GM19240 (cell line): ENCODE measurements around the gene ZNF467.

Source experiments
- DNase-seq: peaks from one replicate; pipeline ENCODE4 v3.0.0; 2011; ENCODE audit warnings: low spot score; ENCODE audit not compliant: insufficient read length

Gene ZNF467

DNA sequence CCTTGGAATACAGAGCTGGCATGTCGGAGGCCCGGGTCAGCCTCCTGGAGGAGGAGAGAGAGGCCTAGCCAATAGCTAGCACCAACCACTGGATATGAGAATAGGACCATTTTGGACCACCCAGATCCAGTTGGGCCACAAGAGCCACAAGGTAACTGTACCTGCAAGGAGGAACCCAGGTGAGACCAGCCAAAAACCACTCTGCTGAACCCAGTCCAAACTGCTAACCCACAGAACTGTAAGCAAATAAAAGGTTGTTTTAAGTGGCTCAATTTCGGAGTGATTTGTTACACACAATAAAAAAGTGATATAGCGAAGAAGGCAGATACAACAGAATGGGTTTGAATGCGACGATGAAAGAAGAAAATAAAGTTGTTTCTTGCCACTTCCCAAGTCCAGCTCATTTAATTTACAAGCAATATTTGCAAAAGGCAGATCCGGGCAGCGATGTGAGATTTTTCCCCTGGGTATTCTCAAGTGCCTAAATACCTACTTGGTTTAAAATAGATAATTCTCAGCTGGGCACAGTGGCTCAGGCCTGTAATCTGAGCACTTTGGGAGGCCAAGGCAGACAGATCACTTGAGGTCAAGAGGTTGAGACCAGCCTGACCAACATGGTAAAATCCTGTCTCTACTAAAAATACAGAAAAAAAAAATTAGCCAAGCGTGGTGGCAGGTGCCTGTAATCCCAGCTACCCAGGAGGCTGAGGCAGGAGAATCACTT, 23.1 kb downstream of the ZNF467 start:
- no peak for DNase-seq

DNA sequence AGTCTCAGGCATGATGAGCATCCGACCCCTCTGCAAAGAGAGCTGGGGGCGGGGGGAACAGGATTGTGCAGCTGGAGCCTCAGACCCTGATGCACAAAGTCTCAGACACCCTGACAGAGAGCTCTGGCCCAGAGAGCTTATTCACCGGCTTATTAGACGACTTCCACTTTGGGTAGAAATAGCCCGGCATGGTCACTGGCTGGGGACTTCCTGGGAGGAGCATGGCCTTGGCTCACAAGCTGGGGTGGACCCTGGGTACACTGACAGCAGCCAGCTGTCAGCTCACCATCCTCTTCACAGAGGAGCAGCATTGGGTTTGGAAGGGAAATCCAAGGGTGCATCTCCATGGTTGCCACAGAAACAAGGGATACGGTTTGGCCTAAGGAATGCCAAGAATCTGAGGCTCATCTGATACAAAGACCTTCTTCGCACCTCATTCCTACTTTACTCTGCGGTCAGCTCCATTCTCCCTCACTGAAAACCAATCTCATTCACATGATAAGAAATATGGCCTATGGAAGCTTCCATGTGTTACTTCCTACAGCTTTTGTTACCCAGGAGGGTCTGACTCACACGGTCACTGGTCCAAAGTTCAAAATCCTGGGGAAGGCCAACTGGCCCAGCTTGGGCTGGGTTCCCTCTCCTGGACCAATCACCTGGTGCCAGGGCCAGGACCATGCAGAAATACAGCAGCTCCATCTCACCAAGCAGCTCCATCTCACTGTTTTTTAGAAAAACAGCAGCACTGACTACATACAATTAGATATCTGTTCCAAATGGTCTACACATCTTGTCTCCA, 25.1 kb downstream of the ZNF467 start:
- no peak for DNase-seq

DNA sequence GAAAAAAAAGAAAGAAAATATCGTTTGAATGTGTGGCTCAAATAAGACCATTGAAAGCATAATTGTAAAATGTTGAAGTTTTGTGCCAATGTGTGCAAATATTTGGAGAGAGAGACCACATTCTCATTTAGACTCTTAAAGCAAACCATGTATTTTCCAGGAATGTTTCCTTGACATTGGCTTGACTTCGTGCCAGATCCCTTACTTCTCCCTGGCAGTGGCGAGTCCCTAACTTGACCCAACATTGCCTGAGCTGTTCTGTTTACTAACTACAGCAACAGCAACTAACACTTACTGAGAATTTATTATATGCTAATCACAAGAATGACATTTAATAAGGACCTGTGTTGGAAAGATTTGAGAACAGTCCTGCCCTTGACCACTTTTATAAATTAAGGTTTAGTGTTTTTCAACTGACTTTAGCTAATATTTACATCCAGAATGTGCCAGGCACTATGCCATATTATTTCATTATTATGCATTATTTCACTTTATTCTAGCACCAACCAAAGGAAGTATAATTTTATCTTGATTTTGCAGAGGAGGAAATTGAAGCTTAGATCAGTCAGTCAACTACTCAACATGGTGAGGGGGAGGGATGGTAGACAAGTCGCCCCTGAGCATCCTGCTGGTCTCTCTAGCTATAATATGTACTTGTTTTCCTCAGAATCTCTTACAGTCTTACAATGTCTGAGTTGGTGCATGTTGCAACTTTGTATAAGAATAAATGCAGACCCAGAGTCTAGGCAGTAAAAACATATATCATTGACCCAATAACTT, 29.7 kb downstream of the ZNF467 start:
- DNase-seq = no peak

DNA sequence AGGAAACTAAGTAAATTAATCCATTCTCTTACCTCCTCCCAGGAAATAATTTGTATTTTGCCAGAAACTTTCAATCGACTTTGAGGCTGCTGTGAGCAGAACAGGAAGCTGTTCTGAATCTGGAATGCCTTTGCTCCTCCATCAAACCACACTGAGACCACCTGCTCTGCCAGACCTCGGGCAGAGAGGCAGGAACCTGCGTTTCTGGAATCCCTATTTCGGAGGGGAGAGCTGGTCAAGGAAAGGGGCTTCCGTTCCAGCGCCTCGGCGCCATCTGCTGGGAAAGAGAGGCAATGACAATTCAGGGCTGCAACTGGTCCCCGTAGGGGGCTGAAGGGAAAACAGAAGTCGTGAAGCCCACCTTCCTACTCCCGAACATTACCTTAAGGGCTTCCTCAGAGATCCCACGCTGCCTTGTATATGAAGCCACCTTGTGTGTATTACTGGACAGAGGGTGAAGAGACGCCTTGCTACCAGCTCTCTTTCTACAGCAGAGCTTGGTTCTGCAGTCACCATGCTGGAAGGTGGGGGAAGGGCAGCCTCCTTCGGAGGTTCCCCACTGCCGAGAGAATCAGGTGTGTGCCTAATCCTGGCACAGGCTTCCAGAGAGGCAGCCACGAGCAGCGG, 31.2 kb downstream of the ZNF467 start:
- peak; percentile 85 for DNase-seq

DNA sequence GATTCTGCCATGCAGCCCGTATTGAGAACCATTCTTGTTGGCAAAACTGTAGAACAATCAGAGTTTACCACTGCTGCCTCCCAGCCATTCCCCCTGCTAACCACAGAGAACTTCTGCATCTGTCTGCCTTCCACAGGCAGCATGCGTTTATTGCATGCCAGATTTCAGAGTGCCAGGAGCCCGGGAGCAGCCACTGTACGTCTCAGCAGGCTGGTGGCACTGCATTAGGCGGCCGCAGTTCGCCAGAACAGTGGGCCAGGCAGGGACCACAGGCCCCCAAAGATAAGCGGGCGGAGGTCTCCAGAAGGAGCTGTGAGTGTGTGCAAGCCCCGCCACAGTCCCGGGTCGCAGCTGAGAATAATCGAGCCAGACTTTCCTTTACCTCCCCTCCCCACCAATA, 31.8 kb downstream of the ZNF467 start:
- no peak for DNase-seq

DNA sequence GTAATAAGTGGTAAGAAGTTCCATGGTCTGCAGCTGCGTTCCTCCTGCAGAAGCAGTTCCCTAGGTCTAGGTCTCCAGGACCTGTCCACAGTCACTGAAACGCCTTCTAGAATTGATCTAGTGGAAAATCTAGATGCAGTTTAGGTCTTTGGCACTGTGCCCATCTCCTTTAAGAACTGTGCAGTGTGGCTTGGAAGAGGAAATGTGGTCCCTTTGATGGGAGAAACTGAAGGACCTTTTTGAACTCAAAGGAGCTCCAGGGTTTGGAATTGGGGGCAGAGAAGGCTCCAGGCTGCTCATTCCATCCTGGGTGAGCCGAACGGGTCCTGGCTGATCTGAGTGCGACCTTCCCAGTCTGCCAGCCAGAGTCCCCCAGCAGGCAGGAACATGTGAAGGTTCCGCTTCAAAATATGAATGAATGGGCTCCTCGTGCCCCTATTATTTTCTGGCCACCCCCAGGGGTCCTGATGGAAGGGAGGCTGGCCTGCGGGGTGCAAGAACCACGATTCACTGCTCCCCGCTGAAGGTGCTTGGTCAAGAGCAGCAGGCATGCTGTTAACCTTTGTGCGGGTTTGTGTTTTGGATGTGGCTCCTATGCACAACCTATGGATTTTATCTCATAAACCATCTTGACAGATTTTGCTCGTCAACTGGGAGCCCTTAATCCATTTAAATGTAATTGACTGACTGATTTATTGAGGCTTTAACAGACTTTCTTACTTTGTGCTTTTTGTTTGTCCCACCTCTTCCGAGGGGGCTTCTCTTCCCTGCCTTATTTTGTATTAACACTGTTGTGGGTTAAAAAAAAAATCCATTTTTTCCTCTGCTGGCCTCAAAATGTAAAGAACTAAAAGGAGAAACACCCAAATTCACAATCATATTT, 36.7 kb downstream of the ZNF467 start:
- DNase-seq = no peak

DNA sequence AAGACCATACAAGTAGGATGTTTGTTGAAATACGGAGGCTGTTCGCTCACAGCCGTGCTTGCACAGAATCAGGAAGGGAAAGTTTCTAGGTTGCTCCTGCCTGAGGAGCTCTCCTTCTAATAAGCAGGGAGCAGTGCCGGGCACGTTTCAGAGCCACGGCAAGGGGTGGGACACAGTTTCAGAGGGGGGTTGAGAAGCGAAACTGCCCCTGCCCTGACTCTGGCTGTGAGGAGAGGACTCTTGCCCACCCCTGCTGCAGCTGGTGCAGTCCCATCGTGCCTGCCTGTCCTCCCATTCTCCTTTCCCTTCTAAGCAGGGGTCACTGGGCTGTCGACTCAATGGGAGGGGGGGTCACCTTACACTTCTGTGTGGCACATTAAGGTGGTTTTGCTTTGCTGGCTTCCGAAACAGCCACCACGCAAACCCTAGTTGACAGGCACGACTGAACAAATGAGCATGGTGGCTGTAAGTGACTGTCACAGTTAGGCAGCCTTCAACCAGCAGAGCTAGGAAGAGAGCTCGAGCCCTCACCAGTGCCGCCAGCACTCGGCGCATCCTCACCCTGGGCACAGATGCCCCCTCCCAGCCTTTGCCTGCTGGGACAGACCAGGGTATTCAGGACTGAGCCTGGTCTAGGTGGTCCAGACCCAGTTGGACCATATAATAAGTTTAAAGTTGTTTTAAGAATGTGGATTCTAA, 37.5 kb downstream of the ZNF467 start:
- no peak for DNase-seq

DNA sequence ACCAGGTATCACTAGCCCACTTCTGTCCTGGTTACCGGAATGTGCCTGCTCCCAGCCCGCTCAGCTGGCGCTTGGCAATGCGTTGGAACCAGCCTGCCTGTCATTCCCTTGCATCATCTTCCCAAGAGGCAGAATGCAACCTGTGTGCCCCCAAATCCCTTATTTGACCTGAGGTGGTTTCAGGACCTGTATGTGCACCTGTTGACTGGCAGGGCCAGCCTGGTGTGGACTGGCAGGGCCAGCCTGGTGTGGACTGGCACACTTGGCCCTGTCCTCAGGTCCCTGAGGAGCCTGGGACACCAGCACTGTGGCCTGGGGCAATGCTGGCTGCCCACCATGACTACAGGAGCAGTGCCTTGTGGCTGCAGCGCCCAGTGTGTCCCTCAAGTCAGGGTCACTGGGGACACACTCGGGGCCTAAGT, 38.2 kb downstream of the ZNF467 start:
- DNase-seq = no peak

DNA sequence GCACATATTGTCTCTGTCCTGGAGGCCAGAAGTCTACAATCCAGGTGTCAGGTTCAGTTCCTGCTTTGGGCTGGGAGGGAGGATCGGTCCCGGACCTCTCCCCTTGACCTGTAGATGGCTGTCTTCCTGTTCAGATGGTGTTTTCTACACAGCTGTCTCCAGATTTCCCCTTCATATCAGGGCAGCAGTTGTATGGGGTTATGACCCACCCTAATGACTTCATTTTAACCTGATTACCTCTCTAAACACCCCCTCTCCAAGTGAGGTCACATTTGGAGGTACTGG, 38.7 kb downstream of the ZNF467 start:
- DNase-seq = no peak

DNA sequence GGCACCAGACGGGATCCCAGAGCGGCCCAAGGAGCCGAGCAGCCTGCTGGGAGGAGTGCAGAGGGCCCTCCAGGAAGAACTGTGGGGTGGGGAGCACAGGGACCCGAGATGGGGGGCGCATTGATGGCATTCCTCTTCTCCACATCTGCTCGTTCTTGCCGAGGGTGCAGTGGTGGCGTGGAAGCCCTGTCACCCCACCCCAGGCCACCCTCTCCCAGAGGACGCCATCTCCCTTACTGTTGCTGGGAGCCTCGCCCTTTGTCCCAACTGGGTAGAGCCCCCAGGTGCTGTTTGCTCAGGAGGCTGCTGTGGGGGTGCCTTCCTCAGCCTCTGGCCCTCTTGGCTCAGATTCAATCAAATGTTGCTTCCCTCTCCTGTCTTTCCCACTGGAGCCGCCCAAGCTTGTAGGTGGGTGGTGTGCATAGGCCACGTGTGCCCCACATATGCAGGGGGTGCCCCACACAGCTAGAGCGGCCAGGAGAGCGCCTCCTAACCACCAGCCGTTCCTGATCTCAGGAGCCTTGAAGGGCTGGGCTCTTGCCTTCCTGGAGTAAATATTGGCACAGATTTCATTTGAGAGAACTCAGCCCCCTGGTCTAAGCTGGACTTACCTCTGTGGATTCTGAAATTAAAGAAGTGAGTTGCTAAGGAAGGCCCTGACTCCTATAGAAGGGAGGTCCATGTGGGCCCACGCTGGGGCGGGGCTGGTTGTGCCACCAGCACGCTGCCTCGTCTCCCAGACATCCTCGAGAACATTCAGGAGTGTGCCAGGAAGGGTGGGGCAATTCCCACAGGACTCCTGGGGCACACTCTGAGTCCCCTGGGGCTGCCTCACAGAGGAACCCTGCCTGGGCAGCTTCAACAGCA, 39.2 kb downstream of the ZNF467 start:
- DNase-seq = no peak

DNA sequence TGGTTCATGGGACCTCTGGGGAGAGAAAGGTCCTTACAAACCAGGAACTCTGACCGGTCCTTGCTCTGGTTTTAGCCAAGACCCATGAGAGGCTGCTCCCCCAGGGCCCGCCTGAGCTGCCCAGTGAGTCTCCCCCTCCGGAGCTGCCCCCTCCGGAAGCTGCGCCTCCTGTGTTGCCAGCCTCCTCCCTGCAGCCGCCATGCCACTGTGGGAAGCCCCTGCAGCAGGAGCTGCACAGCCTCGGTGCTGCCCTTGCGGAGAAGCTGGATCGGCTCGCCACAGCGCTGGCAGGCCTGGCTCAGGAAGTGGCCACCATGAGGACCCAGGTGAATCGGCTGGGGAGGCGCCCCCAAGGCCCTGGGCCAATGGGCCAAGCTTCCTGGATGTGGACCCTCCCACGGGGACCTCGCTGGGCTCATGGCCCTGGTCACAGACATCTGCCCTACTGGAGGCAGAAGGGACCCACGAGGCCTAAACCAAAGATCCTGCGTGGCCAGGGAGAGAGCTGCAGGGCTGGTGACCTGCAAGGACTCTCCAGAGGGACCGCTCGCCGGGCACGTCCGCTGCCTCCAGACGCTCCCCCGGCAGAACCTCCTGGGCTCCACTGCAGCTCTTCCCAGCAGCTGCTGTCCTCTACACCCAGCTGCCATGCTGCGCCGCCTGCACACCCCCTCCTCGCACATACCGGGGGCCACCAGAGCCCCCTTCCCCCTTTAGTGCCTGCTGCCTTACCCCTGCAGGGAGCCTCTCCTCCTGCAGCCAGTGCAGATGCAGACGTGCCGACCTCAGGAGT, 40.1 kb downstream of the ZNF467 start:
- no peak for DNase-seq

DNA sequence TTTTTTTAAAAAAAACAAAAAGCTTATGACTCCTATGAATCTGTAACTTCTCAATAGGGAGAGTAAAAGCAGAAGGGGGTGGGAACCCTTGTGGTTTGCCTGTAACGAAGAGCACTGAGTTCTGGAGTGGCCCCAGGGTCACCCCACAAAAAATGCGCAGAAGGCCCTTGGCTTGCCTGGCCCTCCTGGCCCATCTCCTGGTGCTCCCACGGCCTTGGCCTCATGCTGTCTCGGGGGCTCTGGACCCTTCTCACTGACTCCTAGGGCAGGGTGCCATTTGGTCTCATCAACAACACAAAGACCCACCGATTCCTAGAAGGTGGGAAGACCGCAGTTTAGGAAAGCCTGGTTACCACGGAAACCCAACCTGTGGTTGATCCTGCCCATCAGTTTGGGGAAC, 40.8 kb downstream of the ZNF467 start:
- no peak for DNase-seq

DNA sequence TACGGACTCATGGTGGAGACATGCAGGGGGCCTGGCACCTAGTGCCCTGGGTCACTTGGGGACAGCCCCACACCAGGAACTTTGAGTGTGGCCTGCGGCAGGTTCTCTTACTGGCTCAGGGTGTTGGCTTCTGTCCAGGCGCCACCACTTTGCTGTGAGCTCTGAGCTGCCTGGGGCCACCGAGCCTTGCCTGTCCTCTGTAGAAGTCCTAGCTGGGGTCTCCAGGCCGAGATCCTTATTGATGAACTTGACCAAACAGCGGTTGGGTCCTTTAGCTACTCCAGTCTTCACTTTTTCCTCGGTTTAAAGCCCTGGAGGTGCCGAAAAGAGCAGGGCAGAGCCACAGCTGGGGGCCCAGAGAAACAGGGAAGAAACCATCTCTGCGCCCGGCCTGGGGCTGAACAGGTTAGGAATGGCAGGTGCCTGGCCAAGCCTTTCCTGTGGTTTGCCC, 41.3 kb downstream of the ZNF467 start:
- DNase-seq = no peak

DNA sequence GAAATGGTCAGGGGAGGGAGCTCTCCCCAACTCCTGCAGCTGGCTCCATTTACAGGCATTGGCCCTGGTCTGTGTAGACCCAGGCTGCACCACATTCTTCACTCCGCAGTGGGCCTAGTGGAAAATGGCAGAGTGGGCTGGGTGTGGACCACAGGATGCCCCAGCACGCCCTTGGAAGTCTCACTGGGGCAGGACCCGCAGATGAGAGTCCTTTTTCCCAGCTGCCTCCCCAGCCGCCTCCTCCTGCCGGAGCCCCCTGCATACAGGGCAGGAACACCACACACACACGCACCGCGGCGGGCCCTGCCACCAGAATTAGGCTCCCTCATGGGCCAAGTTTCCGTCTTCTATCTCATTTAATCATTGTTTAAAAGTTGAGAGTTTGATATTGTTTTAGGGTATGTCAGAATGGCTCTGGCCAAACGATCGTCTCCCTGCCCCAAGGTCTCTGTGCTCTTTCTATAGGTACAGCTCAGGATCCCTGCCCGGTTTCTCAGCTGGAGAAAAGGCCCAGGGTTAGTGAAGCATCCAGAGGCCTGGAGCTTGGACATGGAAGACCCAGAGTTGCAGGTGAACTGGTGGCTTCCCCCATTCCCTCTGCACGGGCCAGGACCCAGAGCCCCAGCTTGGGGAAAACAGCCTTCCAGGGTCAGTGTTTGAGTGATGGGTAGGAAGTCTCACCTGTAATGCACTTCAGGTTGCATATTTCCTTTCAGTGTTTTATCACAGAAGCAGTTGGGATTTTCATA, 42.0 kb downstream of the ZNF467 start:
- no peak for DNase-seq

DNA sequence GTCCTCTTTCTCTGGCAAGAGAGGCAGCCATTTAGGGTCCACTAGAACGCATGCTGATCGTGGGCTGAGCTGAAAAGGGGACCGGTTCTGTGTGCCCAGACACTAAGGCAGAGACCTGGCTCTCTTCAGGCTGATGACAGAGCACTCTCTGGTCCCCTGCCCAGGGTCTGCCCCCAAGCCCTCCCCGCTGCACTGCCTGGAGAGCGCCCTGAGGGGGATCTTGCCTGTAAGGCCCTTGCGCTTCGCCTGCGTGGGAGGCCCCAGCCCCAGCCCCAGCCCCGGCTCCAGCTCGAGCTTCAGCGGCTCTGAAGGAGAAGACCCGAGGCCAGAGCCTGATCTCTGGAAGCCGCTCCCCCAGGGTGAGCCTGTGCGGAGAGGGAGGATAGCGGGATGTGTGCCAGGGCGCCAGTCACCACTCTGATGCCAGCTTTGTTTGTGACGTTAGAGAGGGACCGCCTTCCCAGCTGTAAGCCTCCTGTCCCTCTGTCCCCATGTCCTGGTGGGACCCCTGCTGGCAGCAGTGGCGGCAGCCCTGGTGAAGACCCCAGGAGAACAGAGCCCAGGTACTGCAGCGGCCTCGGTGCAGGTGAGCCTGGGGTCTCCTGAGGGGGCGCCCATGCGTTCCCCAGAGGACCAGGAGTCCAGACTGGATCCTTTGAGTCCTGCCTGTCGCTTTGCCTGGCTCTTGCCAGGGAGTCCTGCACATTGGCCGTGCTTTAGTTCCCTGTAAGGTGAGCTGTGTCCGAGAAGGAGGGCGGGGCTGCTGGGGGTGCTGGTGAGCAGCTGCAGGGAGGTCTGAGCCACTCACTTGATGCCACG, 43.2 kb downstream of the ZNF467 start:
- no peak for DNase-seq

DNA sequence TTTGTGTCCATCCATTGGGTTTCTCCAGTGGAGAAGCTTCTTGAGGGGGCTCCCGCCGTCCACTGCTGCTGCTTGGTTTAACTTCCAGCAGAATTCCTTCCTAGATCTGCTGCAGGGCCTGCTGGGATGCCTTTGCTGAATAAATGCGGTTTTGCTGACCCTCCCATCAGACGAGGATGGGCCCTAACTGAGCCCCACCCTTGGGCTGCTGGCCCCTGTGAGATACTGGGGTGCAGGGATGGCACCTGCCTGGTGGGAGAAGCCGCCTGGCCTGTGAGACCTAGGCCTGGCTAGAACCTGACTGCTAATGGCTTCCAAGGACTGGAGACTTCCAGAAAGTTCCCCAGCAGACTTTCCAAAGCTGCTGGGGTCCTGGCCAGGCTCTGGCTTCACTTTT, 43.8 kb downstream of the ZNF467 start:
- no peak for DNase-seq
